BJ (cell line): ENCODE measurements around the gene ROR1. TPM values are rescaled to one million over a fixed set of nuclear protein-coding genes. Genes with fewer than 3 reads are reported as not detected.

Experiments
- CTCF ChIA-PET: fragments of 350-600 bp; formaldehyde crosslinking; extraction: SDS; loops from one replicate; lab custom pipeline; 2021; ENCODE audit warnings: antibody characterized with exemption, inconsistent platforms; lab: Yijun Ruan, JAX
- POLR2A ChIA-PET: fragments of 300-600 bp; sonication (Branson Sonifier 250); formaldehyde crosslinking; extraction: SDS; loops from one replicate; lab custom pipeline; 2021; ENCODE audit warnings: antibody characterized with exemption; lab: Charles Lee
- DNase-seq: peaks from one replicate; pipeline ENCODE4 v3.0.0-alpha.2; 2011; ENCODE audit warnings: low read depth
- H3K27me3 ChIP-seq: 2 replicates; pipeline ENCODE4 v1.6.0; 2011; ENCODE audit warnings: low read length; ENCODE audit not compliant: control insufficient read depth, insufficient read depth
- H3K36me3 ChIP-seq: 2 replicates; pipeline ENCODE4 v1.5.1; 2011; ENCODE audit warnings: low read length; ENCODE audit not compliant: control insufficient read depth, insufficient read depth
- H3K4me3 ChIP-seq: 2 replicates; pipeline ENCODE4 v1.5.1; 2011; ENCODE audit warnings: low read depth, mild to moderate bottlenecking, control low read depth, low read length
- polyA plus RNA-seq: library from polyadenylated mRNA; depleted of rRNA; stranded (reverse); fragments of >200 nt; gene quantifications from 2 replicates; pipeline ENCODE4 v1.2.3, GENCODE V29; 2011
- TF ChIP-seq, protein P1 (sequence below): IDR thresholded peaks from 2 replicates; pipeline ENCODE4 v1.5.1; 2011; ENCODE audit warnings: low read depth, mild to moderate bottlenecking, control low read depth, inconsistent platforms, low read length, moderate library complexity; ENCODE audit not compliant: insufficient read depth

The ROR1 gene
- polyA plus RNA-seq, 1 experiment, result 4.6 TPM

DNA sequence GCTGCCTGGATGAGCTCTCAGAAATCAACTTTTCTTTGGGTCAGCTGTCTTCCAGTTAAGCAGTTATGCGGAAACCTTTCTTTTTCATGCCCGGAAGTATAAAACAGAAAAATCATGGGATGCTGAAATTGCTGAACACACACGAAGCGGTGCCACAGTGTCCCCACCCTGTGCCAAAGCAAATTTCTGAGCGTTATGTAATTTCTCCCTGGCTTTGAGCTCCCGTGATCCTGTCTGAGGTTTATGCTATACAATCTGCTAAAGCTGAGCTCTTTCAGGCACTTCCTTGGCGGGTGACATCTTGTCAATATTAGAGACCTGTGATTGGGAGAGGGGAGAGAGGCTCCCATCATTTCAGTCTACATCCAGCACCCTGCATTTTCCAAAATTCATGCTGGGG lies 201.7 kb downstream of the ROR1 start:
- ChIA-PET POLR2A (no interaction called here), CTCF (interaction anchor here (0.6 kb wide), 1 partner anchor 218 kb away, joined by 3 read pairs; no protein-coding TSS in a partner anchor)
- Histone ChIP-seq H3K4me3 (no peak overlapping the region), H3K27me3 (peaks cover 6% of the 10 kb centered on the region; the same call in 1 of the 2 replicates), H3K36me3 (no peaks in the 10 kb centered on the region)
- TF ChIP-seq, protein P1, sequence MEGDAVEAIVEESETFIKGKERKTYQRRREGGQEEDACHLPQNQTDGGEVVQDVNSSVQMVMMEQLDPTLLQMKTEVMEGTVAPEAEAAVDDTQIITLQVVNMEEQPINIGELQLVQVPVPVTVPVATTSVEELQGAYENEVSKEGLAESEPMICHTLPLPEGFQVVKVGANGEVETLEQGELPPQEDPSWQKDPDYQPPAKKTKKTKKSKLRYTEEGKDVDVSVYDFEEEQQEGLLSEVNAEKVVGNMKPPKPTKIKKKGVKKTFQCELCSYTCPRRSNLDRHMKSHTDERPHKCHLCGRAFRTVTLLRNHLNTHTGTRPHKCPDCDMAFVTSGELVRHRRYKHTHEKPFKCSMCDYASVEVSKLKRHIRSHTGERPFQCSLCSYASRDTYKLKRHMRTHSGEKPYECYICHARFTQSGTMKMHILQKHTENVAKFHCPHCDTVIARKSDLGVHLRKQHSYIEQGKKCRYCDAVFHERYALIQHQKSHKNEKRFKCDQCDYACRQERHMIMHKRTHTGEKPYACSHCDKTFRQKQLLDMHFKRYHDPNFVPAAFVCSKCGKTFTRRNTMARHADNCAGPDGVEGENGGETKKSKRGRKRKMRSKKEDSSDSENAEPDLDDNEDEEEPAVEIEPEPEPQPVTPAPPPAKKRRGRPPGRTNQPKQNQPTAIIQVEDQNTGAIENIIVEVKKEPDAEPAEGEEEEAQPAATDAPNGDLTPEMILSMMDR, result no peak
- DNase-seq, result no peak

GRCh38 chr1:63976006-63976405 lies 202.2 kb downstream of the ROR1 start:
- ChIA-PET POLR2A (no interaction called here), CTCF (no interaction called here)
- no peak overlapping the region for H3K4me3 ChIP-seq
- peaks cover 7% of the 10 kb centered on the region; the same call in 1 of the 2 replicates for H3K27me3 ChIP-seq
- no peak for DNase-seq
- TF ChIP-seq, protein P1, result no peak
- H3K36me3 ChIP-seq, result no peaks in the 10 kb centered on the region

DNA sequence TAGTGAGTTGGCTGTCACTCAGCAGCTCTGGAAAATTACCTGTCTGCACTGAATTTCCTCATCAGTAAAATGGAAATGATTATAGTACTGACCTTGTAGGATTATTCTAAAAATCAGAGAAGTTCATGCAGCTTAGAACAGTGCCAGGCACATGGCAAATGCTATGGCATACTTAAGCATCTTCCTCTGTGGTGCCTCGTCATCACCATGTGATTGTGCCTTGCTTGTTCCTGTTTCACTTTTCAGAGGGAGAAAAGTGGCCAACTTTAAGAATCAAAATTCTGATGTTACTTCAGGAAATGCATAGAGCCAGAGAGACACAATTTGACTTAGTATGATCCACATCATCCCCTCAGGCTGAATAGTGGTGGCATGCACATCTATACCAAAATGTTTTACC lies 203.6 kb downstream of the ROR1 start:
- peaks cover 6% of the 10 kb centered on the region for H3K27me3 ChIP-seq
- TF ChIP-seq, protein P1, result no peak
- no peak for DNase-seq
- H3K4me3 ChIP-seq, result no peak overlapping the region
- CTCF ChIA-PET, result no interaction called here
- POLR2A ChIA-PET, result no interaction called here
- no peaks in the 10 kb centered on the region for H3K36me3 ChIP-seq

- no peaks in the 10 kb centered on the region for H3K36me3 ChIP-seq
- DNase-seq, result no peak
- H3K27me3 ChIP-seq, result peaks cover 3% of the 10 kb centered on the region
- TF ChIP-seq, protein P1, result no peak
- CTCF ChIA-PET, result no interaction called here
- no peak overlapping the region for H3K4me3 ChIP-seq
- POLR2A ChIA-PET, result no interaction called here
Observed at GRCh38 chr1:63980740-63981407, 207.1 kb downstream of the ROR1 start.

DNA sequence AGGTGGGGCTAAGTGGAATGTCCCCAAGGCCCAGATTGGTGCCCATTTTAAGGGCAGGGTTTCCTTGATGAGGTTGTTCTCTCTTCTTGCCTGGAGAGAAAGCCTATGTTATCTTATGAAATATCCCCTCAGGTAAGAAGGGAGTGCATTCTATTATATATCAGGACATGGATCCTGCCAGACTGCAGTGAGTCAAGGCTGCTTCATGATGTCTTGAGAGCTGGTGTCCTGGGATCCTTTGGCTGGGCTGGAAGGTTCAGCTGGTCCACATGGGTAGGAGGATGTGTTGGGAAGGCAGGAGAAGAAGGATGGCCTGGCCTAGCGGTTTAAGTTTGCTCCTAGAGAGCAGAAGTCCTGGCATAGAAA lies 207.6 kb downstream of the ROR1 start:
- Histone ChIP-seq H3K4me3 (no peak overlapping the region), H3K36me3 (no peaks in the 10 kb centered on the region), H3K27me3 (peaks cover 3% of the 10 kb centered on the region)
- POLR2A ChIA-PET, result no interaction called here
- no peak for DNase-seq
- TF ChIP-seq, protein P1, result no peak
- CTCF ChIA-PET, result no interaction called here
